Neural progenitor cell (in vitro differentiated cells): ENCODE measurements around the gene BRD9. TPM values are rescaled to one million over a fixed set of nuclear protein-coding genes. Genes with fewer than 3 reads are reported as not detected.
A peak's percentile ranks its signal among the peaks of the same experiment; 100 is the strongest.

ENCODE experiments used
- DNase-seq: peaks from one replicate; pipeline ENCODE4 v3.0.0-alpha.2; 2016; ENCODE audit warnings: low spot score
- H2AFZ ChIP-seq: fragments of 200-600 bp; sonication (generic); replicated peaks from 2 replicates; pipeline ENCODE4 v1.6.1; 2016; ENCODE audit warnings: antibody characterized with exemption
- H3F3A ChIP-seq: fragments of 200-600 bp; sonication (generic); 2 replicates; pipeline ENCODE4 v1.6.1; 2016; ENCODE audit warnings: antibody characterized with exemption, low read depth
- H3K27ac ChIP-seq: fragments of 200-600 bp; sonication (generic); 2 replicates; pipeline ENCODE4 v1.5.1; 2016; ENCODE audit warnings: mild to moderate bottlenecking
- H3K27me3 ChIP-seq: fragments of 200-600 bp; sonication (generic); 2 replicates; pipeline ENCODE4 v1.6.1; 2016; ENCODE audit warnings: mild to moderate bottlenecking, moderate library complexity
- H3K36me3 ChIP-seq: fragments of 200-600 bp; sonication (generic); 2 replicates; pipeline ENCODE4 v1.5.1; 2016
- H3K4me1 ChIP-seq: fragments of 200-600 bp; sonication (generic); 2 replicates; pipeline ENCODE4 v1.6.1; 2016; ENCODE audit warnings: mixed run types
- H3K4me2 ChIP-seq: fragments of 200-600 bp; sonication (generic); 2 replicates; pipeline ENCODE4 v1.6.1; 2016
- H3K4me3 ChIP-seq: fragments of 200-600 bp; sonication (generic); 2 replicates; pipeline ENCODE4 v1.5.1; 2016
- H3K79me2 ChIP-seq: fragments of 200-600 bp; sonication (generic); 2 replicates; pipeline ENCODE4 v1.6.1; 2016; ENCODE audit warnings: low read depth
- H3K9ac ChIP-seq: fragments of 200-600 bp; sonication (generic); 2 replicates; pipeline ENCODE4 v1.6.1; 2016
- H3K9me3 ChIP-seq: fragments of 200-600 bp; sonication (generic); 2 replicates; pipeline ENCODE4 v1.5.1; 2016; ENCODE audit warnings: low read depth
- H4K20me1 ChIP-seq: fragments of 200-600 bp; sonication (generic); 2 replicates; pipeline ENCODE4 v1.6.1; 2016; ENCODE audit warnings: low read depth
- H3K27ac Mint-ChIP-seq: 3 replicates; pipeline ENCODE4 v1.8.0; 2021; ENCODE audit warnings: mixed read lengths
- H3K27me3 Mint-ChIP-seq: 2 replicates; pipeline ENCODE4 v1.8.0; 2022; ENCODE audit warnings: low read depth, mild to moderate bottlenecking, inconsistent platforms, moderate library complexity, mixed read lengths; ENCODE audit not compliant: insufficient read depth
- H3K36me3 Mint-ChIP-seq: 3 replicates; pipeline ENCODE4 v1.8.0; 2021; ENCODE audit warnings: mixed read lengths
- H3K4me1 Mint-ChIP-seq: 3 replicates; pipeline ENCODE4 v1.8.0; 2021; ENCODE audit warnings: mixed read lengths
- H3K4me3 Mint-ChIP-seq: 3 replicates; pipeline ENCODE4 v1.8.0; 2021; ENCODE audit warnings: mild to moderate bottlenecking, moderate library complexity, mixed read lengths
- H3K9me3 Mint-ChIP-seq: 3 replicates; pipeline ENCODE4 v1.8.0; 2020; ENCODE audit warnings: mixed read lengths
- EZH2 ChIP-seq: fragments of 200-600 bp; sonication (generic); IDR thresholded peaks from 2 replicates; pipeline ENCODE4 v1.6.1; 2017; ENCODE audit warnings: antibody characterized with exemption, mild to moderate bottlenecking, moderate library complexity
- EZH2phosphoT487 ChIP-seq: fragments of 200-600 bp; sonication (generic); IDR thresholded peaks from 2 replicates; pipeline ENCODE4 v1.6.1; 2017; ENCODE audit warnings: antibody characterized with exemption
- total RNA-seq: library from RNA; depleted of rRNA; stranded (reverse); fragments of >200 nt; gene quantifications from 2 replicates; pipeline ENCODE4 v1.2.3, GENCODE V29; 2015; ENCODE audit warnings: low replicate concordance
- TF ChIP-seq, protein P1 (sequence below): fragments of 200-600 bp; sonication (generic); IDR thresholded peaks from 2 replicates; pipeline ENCODE4 v1.5.1; 2017; ENCODE audit warnings: antibody characterized with exemption, mild to moderate bottlenecking

The BRD9 gene
- total RNA-seq, 1 donor from 2014 or later = 37.5 TPM

DNA sequence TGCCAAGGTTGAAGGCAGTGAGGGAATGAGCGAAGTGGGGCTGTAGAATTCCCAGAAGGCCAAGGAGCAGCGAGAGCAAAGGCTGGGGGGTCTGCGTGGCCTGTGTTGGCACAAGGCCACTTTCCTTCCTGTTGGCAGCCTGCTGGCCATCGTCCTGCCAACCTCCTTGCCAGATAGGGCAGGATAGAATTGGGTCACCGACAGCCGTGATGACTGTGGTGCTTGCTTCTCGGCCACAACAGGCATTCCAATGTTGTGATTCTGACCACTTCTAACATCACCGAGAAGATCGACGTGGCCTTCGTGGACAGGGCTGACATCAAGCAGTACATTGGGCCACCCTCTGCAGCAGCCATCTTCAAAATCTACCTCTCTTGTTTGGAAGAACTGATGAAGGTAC, 19.0 kb upstream of the BRD9 start:
- TF ChIP-seq EZH2phosphoT487 (no peak), EZH2 (no peak)
- TF ChIP-seq, protein P1, sequence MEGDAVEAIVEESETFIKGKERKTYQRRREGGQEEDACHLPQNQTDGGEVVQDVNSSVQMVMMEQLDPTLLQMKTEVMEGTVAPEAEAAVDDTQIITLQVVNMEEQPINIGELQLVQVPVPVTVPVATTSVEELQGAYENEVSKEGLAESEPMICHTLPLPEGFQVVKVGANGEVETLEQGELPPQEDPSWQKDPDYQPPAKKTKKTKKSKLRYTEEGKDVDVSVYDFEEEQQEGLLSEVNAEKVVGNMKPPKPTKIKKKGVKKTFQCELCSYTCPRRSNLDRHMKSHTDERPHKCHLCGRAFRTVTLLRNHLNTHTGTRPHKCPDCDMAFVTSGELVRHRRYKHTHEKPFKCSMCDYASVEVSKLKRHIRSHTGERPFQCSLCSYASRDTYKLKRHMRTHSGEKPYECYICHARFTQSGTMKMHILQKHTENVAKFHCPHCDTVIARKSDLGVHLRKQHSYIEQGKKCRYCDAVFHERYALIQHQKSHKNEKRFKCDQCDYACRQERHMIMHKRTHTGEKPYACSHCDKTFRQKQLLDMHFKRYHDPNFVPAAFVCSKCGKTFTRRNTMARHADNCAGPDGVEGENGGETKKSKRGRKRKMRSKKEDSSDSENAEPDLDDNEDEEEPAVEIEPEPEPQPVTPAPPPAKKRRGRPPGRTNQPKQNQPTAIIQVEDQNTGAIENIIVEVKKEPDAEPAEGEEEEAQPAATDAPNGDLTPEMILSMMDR = no peak
- H3K36me3 ChIP-seq = peaks cover 3% of the 10 kb centered on the region
- Mint-ChIP-seq H3K4me3 (no peak overlapping the region), H3K27ac (no peak overlapping the region), H3K36me3 (peaks cover 13% of the 10 kb centered on the region), H3K4me1 (peaks cover 21% of the 10 kb centered on the region), H3K27me3 (peaks cover 6% of the 10 kb centered on the region), H3K9me3 (no peaks in the 10 kb centered on the region)
- DNase-seq = no peak
- H3K4me1 ChIP-seq = peaks cover 12% of the 10 kb centered on the region
- H3K27me3 ChIP-seq = no peaks in the 10 kb centered on the region
- H3K9ac ChIP-seq = no peak overlapping the region
- H4K20me1 ChIP-seq = peaks cover 10% of the 10 kb centered on the region
- H3K79me2 ChIP-seq = no peaks in the 10 kb centered on the region
- H3K9me3 ChIP-seq = no peaks in the 10 kb centered on the region
- no peak overlapping the region for H3K4me3 ChIP-seq
- peak overlapping the region; percentile 57 for H3K27ac ChIP-seq
- no peak overlapping the region for H2AFZ ChIP-seq
- peaks cover 4% of the 10 kb centered on the region for H3F3A ChIP-seq
- H3K4me2 ChIP-seq = no peak overlapping the region

DNA sequence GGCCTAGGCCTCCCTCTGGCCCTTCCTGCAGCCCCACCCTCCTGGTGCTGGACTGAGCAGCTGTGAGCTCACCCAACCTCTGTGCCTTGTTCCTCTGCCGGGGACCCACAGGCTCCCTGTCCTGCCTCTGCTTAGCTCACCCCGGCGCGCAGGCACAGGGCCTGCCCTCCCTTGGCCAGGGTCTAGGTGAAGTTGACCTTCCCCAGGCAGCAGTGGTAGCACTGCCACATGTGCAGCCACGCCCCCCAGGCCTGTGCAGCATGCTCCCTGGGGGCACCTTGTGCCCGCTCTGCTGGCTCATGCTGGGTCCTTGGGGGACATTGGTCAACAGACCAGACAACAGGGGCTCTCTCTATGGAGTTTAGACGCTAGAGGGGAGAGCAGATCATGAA, 18.2 kb upstream of the BRD9 start:
- H3K27ac Mint-ChIP-seq = peak overlapping the region; percentile 23
- no peak for DNase-seq
- no peak overlapping the region for H3K4me3 Mint-ChIP-seq
- no peaks in the 10 kb centered on the region for H3K9me3 Mint-ChIP-seq
- Histone ChIP-seq H3K27me3 (no peaks in the 10 kb centered on the region), H3K27ac (no peak overlapping the region), H3K79me2 (no peaks in the 10 kb centered on the region), H3K36me3 (peaks cover 3% of the 10 kb centered on the region), H3K9me3 (no peaks in the 10 kb centered on the region), H3F3A (peaks cover 4% of the 10 kb centered on the region), H3K4me2 (no peak overlapping the region), H3K4me3 (no peak overlapping the region), H4K20me1 (peaks cover 10% of the 10 kb centered on the region), H3K4me1 (peaks cover 12% of the 10 kb centered on the region), H3K9ac (no peak overlapping the region), H2AFZ (no peak overlapping the region)
- TF ChIP-seq EZH2phosphoT487 (no peak), EZH2 (no peak)
- TF ChIP-seq, protein P1 = no peak
- H3K36me3 Mint-ChIP-seq = peaks cover 13% of the 10 kb centered on the region
- peaks cover 6% of the 10 kb centered on the region for H3K27me3 Mint-ChIP-seq
- peaks cover 21% of the 10 kb centered on the region for H3K4me1 Mint-ChIP-seq

- TF ChIP-seq, protein P1 = no peak
- TF ChIP-seq EZH2phosphoT487 (no peak), EZH2 (no peak)
- Histone ChIP-seq H3K36me3 (peaks cover 3% of the 10 kb centered on the region), H3K4me3 (no peak overlapping the region), H3K27ac (no peak overlapping the region), H2AFZ (no peak overlapping the region), H3K27me3 (no peaks in the 10 kb centered on the region), H3K79me2 (no peaks in the 10 kb centered on the region), H3K9me3 (no peaks in the 10 kb centered on the region), H3F3A (peaks cover 4% of the 10 kb centered on the region), H3K4me2 (no peak overlapping the region), H3K4me1 (peaks cover 12% of the 10 kb centered on the region), H4K20me1 (peaks cover 10% of the 10 kb centered on the region), H3K9ac (no peak overlapping the region)
- Mint-ChIP-seq H3K4me3 (no peak overlapping the region), H3K9me3 (no peaks in the 10 kb centered on the region), H3K27ac (peak overlapping the region; percentile 23), H3K4me1 (peaks cover 21% of the 10 kb centered on the region), H3K27me3 (peaks cover 6% of the 10 kb centered on the region), H3K36me3 (peaks cover 13% of the 10 kb centered on the region)
- no peak for DNase-seq
Observed at GRCh38 chr5:909994-910768, 17.6 kb upstream of the BRD9 start.
